ENCODE measurements around the gene GALNT18.

Gene GALNT18

DNA sequence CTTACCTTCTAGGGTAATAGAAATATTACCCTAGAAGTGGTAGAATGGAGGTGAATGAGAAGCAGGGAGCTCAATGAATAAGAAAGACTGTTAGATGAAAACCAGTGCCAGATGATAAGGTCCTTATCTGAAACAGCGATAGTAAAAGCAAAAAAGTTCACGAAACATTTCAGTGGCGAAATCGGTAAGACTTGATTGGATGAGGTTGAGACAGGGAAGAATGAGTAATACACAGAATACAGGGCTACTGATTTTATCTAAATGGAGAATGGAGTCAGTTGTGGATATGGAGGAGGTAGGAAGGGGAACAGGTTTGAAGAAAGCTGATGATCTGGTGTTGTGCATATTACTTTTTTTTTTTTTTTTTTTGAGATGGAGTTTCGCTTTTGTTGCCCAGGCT is 96.5 kb downstream of the GALNT18 start:
- no peak for DNase-seq

DNA sequence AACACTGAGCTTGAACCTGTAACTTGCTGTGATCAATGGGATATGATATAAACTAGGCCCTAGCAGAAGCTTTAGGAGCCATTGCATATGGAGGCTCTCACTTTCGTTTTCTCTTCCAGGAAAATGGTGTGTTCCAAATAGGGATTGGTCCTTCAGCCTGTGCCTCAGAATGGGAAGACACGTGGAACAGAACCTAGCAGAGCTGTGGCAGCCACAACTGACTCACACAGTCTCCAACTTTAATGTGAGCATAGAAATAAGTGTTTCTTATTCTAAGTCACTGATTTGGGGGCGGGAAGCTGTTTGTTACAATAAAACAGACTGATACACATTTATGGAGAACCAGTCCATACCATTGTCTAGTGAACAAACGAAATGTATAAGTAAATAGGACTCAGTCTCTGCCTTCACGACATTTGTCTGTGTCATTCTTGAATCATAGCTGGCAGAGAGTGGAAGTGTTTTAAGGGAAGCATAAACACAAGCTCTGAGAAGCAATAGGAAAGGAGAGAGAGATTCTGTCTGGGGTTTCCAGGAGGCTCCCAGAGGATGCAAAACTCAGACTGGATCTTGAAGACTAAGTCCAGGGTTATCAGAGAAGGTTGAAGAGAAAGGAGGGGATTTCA is 97.3 kb downstream of the GALNT18 start:
- DNase-seq: no peak

DNA sequence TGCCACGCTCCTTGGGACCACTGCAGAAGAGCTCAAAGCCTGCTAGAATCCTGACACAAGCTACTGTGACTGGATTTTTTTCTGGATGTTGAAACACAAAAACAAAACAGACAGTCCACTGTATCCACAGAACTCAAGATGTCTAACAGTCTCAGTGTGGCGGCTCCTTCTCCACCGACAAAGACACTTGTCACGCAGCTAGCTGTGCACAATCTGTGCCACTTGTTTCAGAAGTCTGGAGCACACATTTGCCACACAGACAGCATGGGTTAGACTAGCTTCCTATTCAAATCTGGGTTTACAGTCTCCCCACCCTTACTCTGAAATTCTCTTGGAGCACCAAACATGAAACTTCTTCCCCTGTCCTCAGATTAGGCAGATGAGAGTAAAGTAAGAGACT is 99.2 kb downstream of the GALNT18 start:
- DNase-seq: no peak

DNA sequence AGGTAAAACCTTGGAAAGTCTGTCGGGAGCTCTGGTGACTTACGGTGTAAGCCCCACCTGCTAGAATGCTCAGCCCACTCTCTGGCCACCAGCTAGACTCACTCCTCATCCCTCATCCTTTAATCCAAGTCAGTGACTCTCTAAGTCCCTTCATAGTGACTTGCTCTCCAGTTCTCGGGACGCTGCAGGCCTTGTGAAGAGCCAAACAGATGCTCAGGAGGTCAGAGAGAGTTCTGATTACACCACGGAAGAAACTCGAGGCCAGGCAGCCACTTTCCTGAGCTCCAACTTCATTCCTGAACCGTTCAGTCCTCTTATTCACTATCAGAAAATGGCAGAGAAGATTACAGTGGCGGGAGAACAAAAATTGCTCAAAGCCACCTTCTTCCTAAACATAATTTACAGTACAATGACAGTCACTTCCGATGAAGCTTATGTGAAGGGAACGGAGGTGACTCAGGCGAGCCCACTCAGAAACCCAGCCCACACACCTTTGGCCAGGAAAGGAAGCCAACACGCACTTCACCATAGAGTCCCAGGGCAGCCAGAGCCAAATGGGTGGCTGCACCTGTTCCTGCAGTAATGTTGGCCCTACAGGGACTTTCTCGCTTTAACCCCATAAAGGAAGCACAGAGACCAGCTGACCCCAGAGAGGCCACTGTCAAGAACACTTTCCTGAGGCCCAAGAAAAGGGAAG is 100.4 kb downstream of the GALNT18 start:
- DNase-seq: no peak

DNA sequence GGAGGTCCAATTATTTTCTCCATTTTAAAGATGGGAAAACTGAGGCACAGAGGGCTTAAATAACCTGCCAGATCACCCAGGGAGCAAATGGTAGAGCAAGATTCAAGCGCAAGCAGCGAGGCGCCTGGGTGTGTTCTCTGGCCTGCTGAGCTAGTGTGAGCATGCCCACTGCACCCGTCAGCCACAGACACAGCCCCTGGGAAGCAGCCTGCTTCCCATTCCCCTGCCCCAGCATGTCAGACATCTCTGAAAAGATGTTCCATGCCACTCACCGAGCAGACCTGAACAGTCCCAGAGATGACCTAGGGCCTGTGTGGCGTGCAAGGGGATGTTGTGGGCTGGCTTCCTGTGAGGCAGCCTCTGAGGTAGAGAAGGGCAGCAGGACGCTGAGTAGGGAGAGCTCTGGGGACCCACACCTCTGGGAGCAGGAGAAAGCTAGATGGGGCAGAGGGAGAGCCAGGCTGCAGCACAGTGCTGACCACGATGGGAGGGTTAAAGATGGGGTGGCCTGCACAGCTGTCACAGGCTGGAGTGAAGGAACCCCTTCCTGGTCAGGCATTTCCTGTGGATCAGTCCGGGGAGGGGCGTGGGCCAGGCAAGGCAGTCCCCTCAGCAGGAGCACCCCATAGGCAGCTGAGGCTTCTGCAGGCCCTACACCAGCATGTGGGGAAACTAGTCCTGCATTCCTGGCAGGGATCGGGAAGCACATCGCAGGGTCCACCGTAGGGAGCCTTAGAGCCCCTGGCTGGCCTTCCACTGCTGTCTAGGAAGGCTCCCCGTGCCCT is 101.4 kb downstream of the GALNT18 start:
- no peak for DNase-seq

DNA sequence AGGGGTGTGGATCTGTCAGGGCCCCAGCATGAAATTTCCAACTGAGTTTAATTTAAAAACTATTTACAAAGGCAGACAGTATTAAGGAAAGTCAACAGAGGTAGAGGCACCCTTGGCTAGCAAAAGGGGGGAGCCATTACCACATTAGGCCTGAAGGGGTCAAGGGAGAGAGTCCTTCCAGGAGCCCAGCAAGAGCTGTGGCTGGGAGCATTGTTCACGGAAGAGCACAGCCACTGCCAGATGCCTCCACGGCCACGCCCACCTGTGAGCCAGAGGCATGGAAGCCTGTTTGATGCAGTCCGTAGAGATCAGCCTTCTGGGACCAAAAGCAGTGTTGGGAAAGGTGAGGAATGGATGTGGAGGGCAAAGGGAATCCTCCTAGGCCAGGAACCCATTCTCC is 102.6 kb downstream of the GALNT18 start:
- no peak for DNase-seq

DNA sequence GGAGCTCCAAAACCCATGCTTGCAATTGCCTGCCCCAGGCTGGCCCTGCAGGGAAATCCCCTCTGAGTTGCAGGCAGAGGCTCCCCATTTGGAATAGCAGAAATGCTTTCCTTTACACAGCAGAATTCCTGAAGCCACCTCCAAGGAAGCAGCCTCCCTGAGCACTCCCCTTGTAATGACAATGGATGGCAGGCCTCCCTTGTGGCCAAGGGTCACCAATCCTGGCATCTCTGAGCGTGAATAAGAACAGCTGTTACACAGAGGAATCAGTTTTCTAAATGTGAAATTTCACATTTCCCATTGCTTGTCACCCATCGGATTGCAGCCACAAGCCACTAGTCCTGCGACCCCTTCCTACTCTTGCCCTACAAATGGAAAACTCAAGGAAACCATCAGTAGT is 107.6 kb downstream of the GALNT18 start:
- DNase-seq: no peak

DNA sequence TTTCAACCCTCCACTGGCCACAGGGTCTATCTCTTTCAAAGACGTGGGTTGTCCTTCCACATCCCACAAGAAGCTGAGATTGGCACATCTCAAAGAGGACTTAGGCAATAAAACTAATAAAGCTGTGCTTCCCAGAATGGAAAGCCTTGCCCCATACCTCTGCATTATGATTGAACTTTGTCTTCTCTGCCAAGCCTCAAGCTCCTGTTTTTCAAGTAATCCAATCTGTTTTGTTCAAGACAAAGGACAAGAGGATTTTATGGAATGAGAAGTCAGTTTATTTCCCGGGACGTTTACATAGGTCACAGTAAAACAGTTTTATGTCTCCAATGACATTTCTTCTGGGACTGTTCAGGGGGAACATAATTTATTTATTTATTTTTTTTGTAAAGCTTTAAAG is 108.4 kb downstream of the GALNT18 start:
- DNase-seq: no peak

DNA sequence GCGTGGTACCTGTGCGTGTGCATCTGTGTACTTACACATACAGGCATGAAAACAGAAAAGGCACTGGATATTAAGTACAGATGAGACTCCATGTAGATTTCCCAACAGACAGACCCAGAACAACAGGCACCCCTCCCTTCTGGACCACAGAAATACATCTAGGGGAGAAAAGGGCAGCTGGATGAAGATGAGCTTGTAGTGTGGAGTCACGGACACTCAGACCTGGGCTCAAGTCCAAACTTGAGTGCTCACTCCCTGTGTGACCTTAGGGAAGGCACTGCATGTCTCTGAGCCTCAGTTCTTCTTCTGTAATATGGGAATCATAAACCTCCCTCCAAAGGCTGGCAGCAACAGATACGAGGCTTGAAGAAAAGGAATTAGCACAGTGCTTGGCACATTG is 108.9 kb downstream of the GALNT18 start:
- no peak for DNase-seq

DNA sequence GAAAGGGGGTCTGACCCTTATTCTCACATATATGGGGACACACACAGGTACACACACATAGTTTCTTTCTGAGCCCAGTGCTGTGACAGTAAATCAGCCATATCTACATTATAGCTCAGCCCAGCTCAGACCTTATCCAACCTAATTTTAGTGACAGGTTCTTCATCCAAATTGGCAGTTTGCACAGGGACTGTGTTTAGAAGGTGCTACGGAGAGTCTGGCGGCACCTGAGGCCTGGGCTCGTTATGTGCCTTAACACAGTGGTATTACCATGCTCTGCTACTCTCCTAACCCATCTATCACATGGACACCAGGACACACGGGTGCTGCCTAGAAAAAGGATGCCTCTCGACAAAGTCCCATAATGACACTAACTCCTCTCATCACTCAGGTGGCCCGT is 109.3 kb downstream of the GALNT18 start:
- DNase-seq: no peak

DNA sequence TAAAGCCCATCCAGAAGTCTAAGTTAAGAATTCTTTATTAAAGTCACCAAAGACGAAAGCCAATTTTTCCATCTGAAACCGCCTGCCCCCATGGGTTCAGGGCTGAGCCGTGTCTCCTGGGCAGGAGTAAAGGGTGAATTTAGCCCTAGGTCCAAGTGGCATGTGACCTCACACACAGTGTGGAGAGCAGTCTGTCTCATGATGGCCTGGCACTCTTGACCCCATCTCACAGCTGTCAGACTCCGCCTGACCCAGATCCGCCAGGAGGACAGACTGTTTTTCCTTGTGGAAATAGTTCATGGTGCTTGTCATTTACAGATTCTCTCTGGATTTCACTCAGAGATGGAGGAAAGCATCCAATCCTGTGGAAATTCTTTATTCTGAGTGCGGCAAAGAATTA is 109.7 kb downstream of the GALNT18 start:
- DNase-seq: no peak

DNA sequence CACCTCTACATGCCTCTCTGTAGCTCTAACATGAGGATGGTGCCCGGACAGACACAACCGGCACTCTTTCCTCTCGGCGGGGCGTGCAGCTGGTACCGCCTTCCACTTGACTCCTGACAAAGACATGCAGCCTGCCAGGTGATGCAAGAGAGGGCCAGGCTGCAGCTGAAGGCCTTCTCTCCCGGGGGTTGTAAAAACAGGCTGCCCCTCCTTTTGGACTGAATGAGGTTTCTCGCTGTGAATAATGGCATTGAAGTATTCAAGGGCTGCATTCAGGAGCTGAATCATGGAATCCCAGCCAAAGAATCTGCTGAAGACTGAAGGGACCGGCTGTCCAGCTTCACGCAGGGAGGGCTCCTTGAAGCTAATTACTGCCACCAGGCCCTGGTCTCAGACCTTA is 110.9 kb downstream of the GALNT18 start:
- no peak for DNase-seq

DNA sequence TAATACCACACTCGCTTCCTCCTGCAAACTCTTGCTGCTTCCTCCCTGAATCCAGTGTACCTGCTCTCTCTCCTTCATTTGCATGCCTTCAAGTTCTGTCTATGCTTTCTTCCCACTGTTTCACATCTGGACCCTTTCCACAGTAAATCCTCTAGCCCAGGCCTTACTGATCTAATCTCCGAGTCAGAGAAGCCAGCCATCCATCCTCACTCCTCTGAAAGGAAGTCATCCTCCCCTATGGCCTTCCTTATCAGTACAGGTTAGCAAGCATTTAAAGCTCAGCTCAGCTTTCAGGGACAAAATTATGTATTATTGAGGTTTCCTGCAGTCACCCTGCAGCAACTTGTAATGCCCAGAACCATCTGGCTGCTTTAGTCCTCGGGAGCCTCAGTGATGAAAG is 116.1 kb downstream of the GALNT18 start:
- no peak for DNase-seq

DNA sequence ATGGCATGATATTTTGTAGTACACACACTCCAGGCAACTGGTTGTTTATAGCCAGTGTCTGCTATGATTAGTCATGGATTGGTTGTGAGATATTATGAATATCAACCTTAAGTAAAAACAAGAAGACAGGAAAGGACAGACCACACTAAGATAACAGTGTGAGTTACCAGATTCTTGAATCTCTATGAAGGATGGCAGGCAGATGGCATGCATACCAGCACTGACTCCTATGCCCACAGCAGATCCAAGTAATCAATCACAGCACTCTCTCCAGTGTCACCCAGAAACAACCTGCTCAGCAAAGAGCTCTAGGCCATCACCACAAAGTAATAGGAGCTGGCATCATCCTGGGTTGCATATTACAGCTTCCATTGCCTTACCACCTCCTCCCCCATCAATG is 116.6 kb downstream of the GALNT18 start:
- DNase-seq: no peak

DNA sequence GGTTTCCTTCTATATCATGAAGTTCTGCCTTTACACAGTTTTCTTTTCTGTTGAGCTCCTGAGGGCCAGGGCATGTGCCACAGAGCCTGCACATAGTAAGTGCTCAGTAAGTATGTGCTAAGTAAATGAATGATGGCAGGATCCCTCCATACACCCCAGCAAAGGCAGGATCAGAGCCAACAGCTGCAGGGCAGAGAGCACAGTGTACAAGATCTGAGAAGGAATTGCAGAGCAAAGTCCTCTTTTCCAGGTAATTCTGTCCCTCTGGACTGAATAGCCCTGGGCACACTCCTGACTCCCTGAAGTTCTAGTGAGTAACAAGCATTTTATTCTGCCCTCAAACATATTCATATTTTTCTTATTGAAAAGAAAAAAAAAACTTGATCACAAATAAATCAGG is 117.7 kb downstream of the GALNT18 start:
- DNase-seq: no peak

DNA sequence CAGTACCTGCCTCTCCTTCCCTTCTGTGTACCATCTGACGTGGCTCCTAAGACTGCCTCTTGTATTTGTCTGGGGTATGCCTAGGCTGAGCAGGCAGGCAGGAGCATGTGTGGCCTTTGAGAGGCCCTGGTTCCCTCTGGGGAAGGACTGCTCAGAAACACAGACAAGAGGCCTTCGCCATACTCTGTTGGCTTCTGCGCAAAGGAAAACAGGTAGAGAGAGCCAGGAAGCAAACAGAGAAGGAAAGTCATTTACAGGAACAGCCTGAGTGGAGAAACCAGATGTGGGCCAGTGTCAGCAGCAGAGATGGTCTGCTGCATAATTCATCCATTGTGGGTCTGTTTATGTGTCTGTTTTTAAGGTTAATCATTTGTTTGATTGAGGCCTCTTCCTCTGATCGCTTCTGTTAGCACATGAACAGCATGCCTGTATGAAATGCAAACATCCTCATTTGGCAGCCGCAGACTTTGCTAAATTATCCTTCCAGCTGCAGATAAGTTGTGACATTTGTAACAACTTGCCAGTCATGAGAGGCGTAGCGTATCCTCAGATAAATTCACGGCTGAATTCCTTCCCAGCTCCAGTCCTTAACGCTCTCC is 119.4 kb downstream of the GALNT18 start:
- no peak for DNase-seq

DNA sequence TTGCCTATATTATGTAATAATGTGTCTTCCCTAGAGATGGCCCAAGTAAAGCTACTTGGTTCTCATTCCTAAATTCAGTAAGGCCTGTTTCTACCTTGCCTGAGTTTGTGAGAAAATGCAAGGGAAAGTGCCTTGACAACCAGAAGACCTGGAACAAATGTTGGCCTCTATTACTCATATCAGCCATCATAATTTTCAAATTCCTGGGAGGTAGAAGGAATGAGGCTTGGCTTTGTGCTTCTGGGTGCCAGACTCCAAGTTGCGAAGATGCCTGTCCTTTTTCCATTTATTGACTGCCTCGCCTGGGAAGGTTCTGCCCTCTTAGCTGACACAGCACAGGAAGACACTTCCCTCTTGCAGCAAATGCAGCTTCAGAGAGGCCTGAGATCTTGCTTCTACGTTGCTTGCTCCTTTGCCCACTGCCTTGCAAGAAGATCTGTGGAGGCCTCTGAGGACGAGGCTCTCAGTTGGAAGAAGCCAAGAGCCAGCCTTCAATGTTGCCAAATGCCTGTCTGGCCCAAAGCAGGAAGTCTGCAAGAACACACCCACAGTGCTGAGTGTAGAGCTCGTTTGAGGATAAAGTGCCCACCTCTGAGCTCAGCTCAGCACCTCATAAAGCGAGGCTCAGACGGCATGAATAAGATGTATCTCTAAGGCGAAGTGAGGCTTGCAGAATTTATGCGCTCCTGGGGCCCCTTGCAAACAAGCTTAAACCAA is 120.1 kb downstream of the GALNT18 start:
- DNase-seq: no peak

DNA sequence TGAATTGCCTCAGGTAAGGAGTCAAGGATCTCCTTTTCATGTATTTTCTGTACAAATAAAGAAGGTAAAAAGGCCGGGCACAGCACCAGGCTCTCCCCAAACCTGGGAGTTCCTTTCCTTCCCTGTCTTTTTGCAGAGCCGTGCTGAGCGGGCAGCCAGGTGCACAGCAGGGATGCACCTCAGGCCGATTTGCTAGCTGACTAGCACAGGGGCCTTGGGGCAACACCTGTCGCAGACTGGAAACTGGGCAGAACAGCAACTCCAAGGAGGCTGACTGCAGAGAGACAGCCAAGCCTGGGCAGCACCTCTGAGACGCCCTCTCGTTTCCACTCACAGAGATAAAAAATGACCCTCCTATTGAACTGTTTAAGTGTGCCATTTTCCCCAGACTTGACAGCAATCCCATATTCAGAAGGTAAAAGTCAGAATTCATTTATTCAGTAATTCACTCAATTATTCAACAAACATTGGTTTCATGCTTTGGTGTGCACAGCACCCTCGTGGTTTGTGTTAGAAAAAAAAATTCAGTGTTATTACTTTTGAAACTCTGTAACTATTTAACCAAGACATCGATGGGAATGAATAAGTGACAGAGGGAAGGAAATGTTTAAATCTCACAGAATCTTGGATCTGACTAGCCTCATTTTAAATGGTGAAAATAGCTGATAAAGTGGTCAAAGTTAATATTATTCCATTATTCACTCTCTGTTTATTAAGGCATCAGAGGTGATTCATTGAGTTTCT is 120.9 kb downstream of the GALNT18 start:
- no peak for DNase-seq

DNA sequence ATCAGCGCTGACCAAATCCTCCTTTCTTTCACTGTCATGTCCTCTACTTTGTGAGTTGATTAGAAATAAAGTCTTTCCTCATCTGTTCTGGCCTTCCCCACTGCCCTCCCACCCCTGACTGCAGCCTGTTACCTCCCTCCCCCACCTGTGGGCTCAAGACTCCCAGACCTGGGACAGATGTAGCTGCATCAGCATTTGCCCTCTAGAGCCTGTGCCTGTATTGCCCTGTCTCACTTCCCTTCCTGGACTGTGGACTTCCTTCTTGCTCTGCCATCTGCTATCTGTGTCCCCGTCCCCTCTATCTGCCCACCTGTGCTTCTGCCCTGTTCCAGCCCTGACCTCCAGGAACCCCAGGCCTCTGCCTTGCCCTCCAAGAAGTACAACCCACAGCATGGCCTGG is 122.5 kb downstream of the GALNT18 start:
- no peak for DNase-seq

DNA sequence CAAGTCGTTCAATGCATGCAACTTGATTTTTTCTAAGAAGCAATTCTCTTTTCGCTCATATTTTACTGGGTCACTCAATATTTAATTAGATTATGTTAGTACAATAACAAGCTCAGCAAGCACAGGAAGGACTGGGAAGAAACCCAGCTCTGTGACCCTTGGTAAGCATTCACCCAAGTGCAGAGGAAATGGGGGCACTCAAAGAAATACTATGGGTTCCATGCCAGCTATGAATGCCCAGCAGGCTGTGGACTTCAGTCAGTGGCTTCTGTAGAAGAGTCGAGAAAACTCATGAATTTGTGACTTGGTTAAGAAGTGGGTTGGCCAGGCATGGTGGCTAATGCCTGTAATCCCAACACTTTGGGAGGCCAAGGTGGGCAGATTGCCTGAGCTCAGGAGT is 123.6 kb downstream of the GALNT18 start:
- DNase-seq: no peak

DNA sequence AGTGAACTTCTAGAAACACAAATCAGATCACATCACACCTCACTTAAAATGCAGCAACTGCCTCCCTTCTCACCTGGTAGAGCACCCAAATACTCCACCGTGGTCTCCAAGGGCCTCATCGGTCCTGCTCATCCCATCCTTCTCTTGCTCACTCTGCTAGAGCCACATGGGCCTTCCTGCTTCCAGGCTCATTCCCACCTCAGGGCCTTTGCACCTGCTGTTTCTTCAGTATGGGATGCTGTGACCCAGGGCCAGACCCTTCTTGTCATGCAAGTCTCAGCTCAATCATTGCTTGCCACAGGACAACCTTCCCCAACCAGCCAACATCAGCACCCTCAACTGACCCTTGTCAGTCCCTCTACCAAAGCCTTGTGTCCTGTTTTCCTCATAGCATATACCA is 124.9 kb downstream of the GALNT18 start:
- no peak for DNase-seq

DNA sequence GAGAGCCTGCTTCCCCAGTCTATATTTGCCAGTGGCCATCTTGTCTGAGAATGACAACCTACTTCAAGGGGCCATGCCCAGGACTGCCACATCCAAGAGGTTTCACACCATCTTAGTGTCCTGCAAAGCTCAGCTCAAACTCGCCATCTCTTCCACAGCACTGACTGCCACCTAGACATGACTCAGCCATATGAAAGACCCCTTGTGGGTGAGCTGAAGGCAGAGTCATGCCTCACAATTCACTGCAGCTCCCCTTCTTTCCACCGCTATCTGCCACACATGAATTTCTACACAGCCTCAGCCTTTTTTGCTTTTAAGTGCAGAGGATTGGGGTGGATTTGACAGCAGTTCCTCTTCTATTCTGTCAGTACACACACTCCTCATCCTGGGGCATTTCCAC is 127.5 kb downstream of the GALNT18 start:
- DNase-seq: no peak

DNA sequence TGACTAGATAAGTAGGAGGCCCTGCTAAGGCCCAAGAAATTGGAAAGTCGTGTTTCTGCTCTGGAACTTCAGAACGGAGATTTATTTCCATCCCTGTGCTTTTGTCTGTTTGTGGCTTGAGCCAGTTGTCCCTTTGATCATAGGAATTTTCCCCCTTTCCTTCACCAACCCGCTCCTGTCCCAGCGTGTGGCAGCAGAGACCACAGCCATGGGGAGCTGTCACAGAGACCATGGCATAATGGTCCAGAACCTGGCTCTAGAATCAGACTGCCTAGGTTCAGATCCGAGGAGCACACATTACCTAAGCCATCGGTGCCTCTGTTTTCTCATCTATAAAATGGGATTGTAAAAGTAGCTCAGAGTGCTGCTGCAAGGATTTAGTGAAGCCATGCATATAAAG is 128.1 kb downstream of the GALNT18 start:
- no peak for DNase-seq
